A549 (cell line): ENCODE results near the gene GCG. TPM values are rescaled to one million over a fixed set of nuclear protein-coding genes. Genes with fewer than 3 reads are reported as not detected.

Experiments used
- ATAC-seq, 2 experiments: fragments of 200-7000 bp in 1 of 2; fragments of >200 bp in 1 of 2; cut with Nextera tagmentation in 1 of 2; cut with Tn5 transposase in 1 of 2; 3 replicates each; pipeline versions ENCODE4 v1.8.0 to v1.9.1; 2018 to 2020; ENCODE audit warnings: mild to moderate bottlenecking in 1 of 2, moderate library complexity in 1 of 2
- CTCF ChIA-PET: fragments of 300-600 bp; sonication (Branson Sonifier 250); formaldehyde crosslinking; extraction: SDS; loops from one replicate; lab custom pipeline; 2021; ENCODE audit warnings: antibody characterized with exemption, inconsistent platforms; lab: Yijun Ruan, JAX
- POLR2A ChIA-PET: fragments of 350-600 bp; formaldehyde crosslinking; extraction: SDS; loops from one replicate; lab custom pipeline; 2021; ENCODE audit warnings: antibody characterized with exemption, inconsistent platforms; lab: Yijun Ruan, JAX
- DNase-seq, 2 experiments: peaks; one replicate each; pipeline versions ENCODE4 v3.0.0 to v3.0.0-alpha.2; 2011 to 2016; ENCODE audit warnings: low read depth in 1 of 2, low spot score in 1 of 2
- FAIRE-seq: peaks from 2 replicates; lab custom pipeline; 2011; peaks lifted over from hg19 to GRCh38; lab: Jason Lieb, UNC
- H3K27ac ChIP-seq, 2 experiments: fragments of >200 bp; sonication (Bioruptor Twin); formaldehyde crosslinking; 3 replicates each; pipeline ENCODE4 v1.5.1; 2016 to 2017
- H3K4me1 ChIP-seq: fragments of >200 bp; sonication (Bioruptor Twin); formaldehyde crosslinking; 3 replicates; pipeline ENCODE4 v1.6.1; 2016
- H3K4me2 ChIP-seq: fragments of >200 bp; sonication (Bioruptor Twin); formaldehyde crosslinking; 3 replicates; pipeline ENCODE4 v1.6.1; 2016
- H3K4me3 ChIP-seq: fragments of >200 bp; sonication (Bioruptor Twin); formaldehyde crosslinking; 3 replicates; pipeline ENCODE4 v1.5.1; 2016
- H3K9me3 ChIP-seq: fragments of >200 bp; sonication (Bioruptor Twin); formaldehyde crosslinking; 3 replicates; pipeline ENCODE4 v1.6.1; 2016
- ATOH8 ChIP-seq: fragments of 250-450 bp; sonication (Bioruptor Pico); IDR thresholded peaks from 2 replicates; pipeline ENCODE4 v1.5.0; 2020; ENCODE audit warnings: low read depth, mild to moderate bottlenecking, moderate library complexity
- BCL3 ChIP-seq: fragments of >200 bp; sonication (Bioruptor Twin); formaldehyde crosslinking; IDR thresholded peaks from 3 replicates; pipeline ENCODE4 v1.6.1; 2016
- CHD4 ChIP-seq: fragments of 200-600 bp; sonication (generic); IDR thresholded peaks from 2 replicates; pipeline ENCODE4 v1.6.1; 2016; ENCODE audit warnings: antibody characterized with exemption, mild to moderate bottlenecking, borderline replicate concordance
- CTCF ChIP-seq: fragments of >200 bp; sonication (Bioruptor Twin); formaldehyde crosslinking; IDR thresholded peaks from 3 replicates; pipeline ENCODE4 v1.5.1; 2016
- E2F6 ChIP-seq: IDR thresholded peaks from 2 replicates; pipeline ENCODE4 v1.6.1; 2012; ENCODE audit warnings: low read depth, borderline replicate concordance
- EHF ChIP-seq: fragments of 250-450 bp; sonication (Bioruptor Pico); IDR thresholded peaks from 2 replicates; pipeline ENCODE4 v1.5.0; 2020; ENCODE audit warnings: mild to moderate bottlenecking
- EHMT2 ChIP-seq: fragments of 200-600 bp; sonication (generic); IDR thresholded peaks from 2 replicates; pipeline ENCODE4 v1.6.1; 2016; ENCODE audit warnings: antibody characterized with exemption, low read depth, mild to moderate bottlenecking, moderate library complexity
- EP300 ChIP-seq, 2 experiments: fragments of >200 bp; sonication (Bioruptor Twin); formaldehyde crosslinking; IDR thresholded peaks; 2 replicates in 1 of 2; 3 replicates in 1 of 2; pipeline ENCODE4 v1.6.1; 2016 to 2017
- ESRRA ChIP-seq: fragments of 150-350 bp; IDR thresholded peaks from 2 replicates; pipeline ENCODE4 v1.6.1; 2014; ENCODE audit warnings: mild to moderate bottlenecking, low read length, borderline replicate concordance
- FOSB ChIP-seq: fragments of 250-450 bp; sonication (Bioruptor Pico); IDR thresholded peaks from 2 replicates; pipeline ENCODE4 v1.5.0; 2020; ENCODE audit warnings: mild to moderate bottlenecking, moderate library complexity
- FOSL2 ChIP-seq, 2 experiments: fragments of 450-650 bp in 1 of 2; fragments of >200 bp in 1 of 2; sonication (Bioruptor Twin) in 1 of 2; formaldehyde crosslinking; IDR thresholded peaks; 2 replicates each; pipeline versions ENCODE4 v1.5.0 to v1.6.1; 2016 to 2020; ENCODE audit warnings: mild to moderate bottlenecking in 1 of 2, moderate library complexity in 1 of 2
- FOXS1 ChIP-seq: fragments of 250-450 bp; sonication (Bioruptor Pico); IDR thresholded peaks from 2 replicates; pipeline ENCODE4 v1.5.0; 2020; ENCODE audit warnings: mild to moderate bottlenecking, moderate library complexity
- GATA3 ChIP-seq: IDR thresholded peaks from 2 replicates; pipeline ENCODE4 v1.6.1; 2012; ENCODE audit warnings: borderline replicate concordance
- HOXA7 ChIP-seq: fragments of 250-450 bp; sonication (Bioruptor Pico); IDR thresholded peaks from 2 replicates; pipeline ENCODE4 v1.5.0; 2020; ENCODE audit warnings: mild to moderate bottlenecking, moderate library complexity
- HOXB5 ChIP-seq: fragments of 250-450 bp; sonication (Bioruptor Pico); IDR thresholded peaks from 2 replicates; pipeline ENCODE4 v1.5.0; 2020; ENCODE audit warnings: mild to moderate bottlenecking, moderate library complexity
- JUNB ChIP-seq: fragments of >200 bp; sonication (Bioruptor Twin); formaldehyde crosslinking; IDR thresholded peaks from 2 replicates; pipeline ENCODE4 v1.6.1; 2016
- KDM5A ChIP-seq: fragments of 200-600 bp; sonication (generic); IDR thresholded peaks from 2 replicates; pipeline ENCODE4 v1.6.1; 2016; ENCODE audit warnings: antibody characterized with exemption, mild to moderate bottlenecking
- MAFK ChIP-seq: fragments of 450-650 bp; IDR thresholded peaks from 2 replicates; pipeline ENCODE4 v1.6.1; 2014; ENCODE audit not compliant: partially characterized antibody
- MAX ChIP-seq: IDR thresholded peaks from 2 replicates; pipeline ENCODE4 v1.6.1; 2012
- MAZ ChIP-seq: fragments of 150-350 bp; IDR thresholded peaks from 2 replicates; pipeline ENCODE4 v1.6.1; 2014; ENCODE audit warnings: antibody characterized with exemption, low read depth, low read length, borderline replicate concordance
- NPAS2 ChIP-seq: fragments of 250-450 bp; sonication (Bioruptor Pico); IDR thresholded peaks from 2 replicates; pipeline ENCODE4 v1.8.0; 2022; ENCODE audit warnings: mild to moderate bottlenecking, moderate library complexity, borderline replicate concordance
- NR3C1 ChIP-seq: fragments of >200 bp; sonication (Bioruptor Twin); formaldehyde crosslinking; IDR thresholded peaks from 3 replicates; pipeline ENCODE4 v1.6.1; 2017
- PBX3 ChIP-seq: IDR thresholded peaks from 2 replicates; pipeline ENCODE4 v1.6.1; 2012
- RNF2 ChIP-seq: fragments of 200-600 bp; sonication (generic); IDR thresholded peaks from 2 replicates; pipeline ENCODE4 v1.6.1; 2016; ENCODE audit warnings: low read depth, mild to moderate bottlenecking, antibody characterized with exemption, moderate library complexity, borderline replicate concordance
- SMC3 ChIP-seq: fragments of >200 bp; sonication (Bioruptor Twin); formaldehyde crosslinking; IDR thresholded peaks from 3 replicates; pipeline ENCODE4 v1.6.1; 2018; ENCODE audit warnings: inconsistent platforms
- SREBF2 ChIP-seq: fragments of 450-650 bp; IDR thresholded peaks from 2 replicates; pipeline ENCODE4 v1.6.1; 2014; ENCODE audit warnings: mild to moderate bottlenecking, moderate library complexity
- TP53 ChIP-seq: fragments of 250-450 bp; sonication (Bioruptor Pico); IDR thresholded peaks from 2 replicates; pipeline ENCODE4 v1.5.0; 2021; ENCODE audit warnings: mild to moderate bottlenecking, moderate library complexity
- ZFP36 ChIP-seq: fragments of 450-650 bp; IDR thresholded peaks from 2 replicates; pipeline ENCODE4 v1.6.1; 2014; ENCODE audit warnings: borderline replicate concordance; ENCODE audit not compliant: partially characterized antibody
- WGBS: methylation state at CpG from one replicate; pipeline ENCODE4 v1.1.6; 2017; ENCODE audit errors: missing lambda C conversion rate; 5-methylcytosine and 5-hydroxymethylcytosine counted together
- polyA plus RNA-seq, 4 experiments: library from polyadenylated mRNA; depleted of rRNA in 3 of 4; stranded (reverse); fragments of >200 nt; fragmentation: RNase III in 1 of 4; extraction: RNeasy Plus Mini Kit Qiagen cat#74134 plus additional on column Dnase treatment in 1 of 4; gene quantifications; 2 replicates in 3 of 4; 3 replicates in 1 of 4; pipeline ENCODE4 v1.2.3, GENCODE V29; 2011 to 2017

Gene GCG
- polyA plus RNA-seq, 2 of the 4 experiments (the other 2 are of a cell fraction) = not detected

- no peak overlapping the region for H3K27ac ChIP-seq
- WGBS = 40% methylated on average over 4 of the region's 4 CpGs
- POLR2A ChIA-PET = no interaction called here
- H3K9me3 ChIP-seq = no peaks in the 10 kb centered on the region
- H3K4me3 ChIP-seq = no peak overlapping the region
- ATAC-seq (no peak), DNase-seq (no peak), FAIRE-seq (no peak)
- CTCF ChIA-PET = interaction anchor here (0.8 kb wide), 1 partner anchor 13 kb away, joined by 5 read pairs; no protein-coding TSS in a partner anchor
- TF ChIP-seq KDM5A (no peak), ATOH8 (CRISPR knock-in tag) (no peak), MAFK (no peak), NPAS2 (no peak), SREBF2 (no peak), PBX3 (no peak), HOXA7 (no peak), RNF2 (no peak), EHF (CRISPR knock-in tag) (no peak), FOXS1 (no peak), EP300 (IDR thresholded peaks at IDR 0.05) (no peak), MAX (no peak), FOSB (CRISPR knock-in tag) (no peak), JUNB (no peak), FOSL2 (IDR thresholded peaks at IDR 0.05) (no peak), FOSL2 (CRISPR knock-in tag; IDR thresholded peaks at IDR 0.05) (no peak)
- no peak overlapping the region for H3K4me2 ChIP-seq
- no peaks in the 10 kb centered on the region for H3K4me1 ChIP-seq
Measured at GRCh38 chr2:162166745-162167144, 14.7 kb upstream of the GCG start.

GRCh38 chr2:162166174-162166573 is 14.1 kb upstream of the GCG start:
- CTCF ChIA-PET = interaction anchor here (0.8 to 1.4 kb wide), 2 partner anchors 11 to 13 kb away, joined by 3 to 5 read pairs; no protein-coding TSS in a partner anchor
- POLR2A ChIA-PET = no interaction called here
- no peak for ATAC-seq

GRCh38 chr2:162164802-162165201 is 12.8 kb upstream of the GCG start:
- FAIRE-seq (no peak), ATAC-seq (no peak)
- no peak overlapping the region for H3K4me2 ChIP-seq

More at GRCh38 chr2:162166174-162166573, 14.1 kb upstream of the GCG start:
- no peaks in the 10 kb centered on the region for H3K4me1 ChIP-seq
- no peak for TF ChIP-seq TP53 (CRISPR knock-in tag)
- TF ChIP-seq NR3C1 = no peak
- TF ChIP-seq FOXS1 = no peak
- no peak for TF ChIP-seq MAZ
- TF ChIP-seq E2F6 = no peak
- TF ChIP-seq SREBF2 = no peak
- TF ChIP-seq SMC3 = no peak
- TF ChIP-seq, all 56 proteins: peak for 0
- Histone ChIP-seq H3K9me3 (no peaks in the 10 kb centered on the region), H3K27ac (no peak overlapping the region), H3K4me2 (no peak overlapping the region), H3K4me3 (no peak overlapping the region)
- FAIRE-seq (no peak), DNase-seq (no peak)

More at GRCh38 chr2:162164802-162165201, 12.8 kb upstream of the GCG start:
- Histone ChIP-seq H3K4me3 (no peak overlapping the region), H3K4me1 (no peaks in the 10 kb centered on the region), H3K27ac (no peak overlapping the region), H3K9me3 (no peaks in the 10 kb centered on the region)
- no peak for DNase-seq
- no peak for TF ChIP-seq ZFP36
- TF ChIP-seq GATA3 = no peak
- no peak for TF ChIP-seq CTCF
- no peak for TF ChIP-seq EHMT2
- no peak for TF ChIP-seq HOXB5 (CRISPR knock-in tag)
- no peak for TF ChIP-seq CHD4
- no peak for TF ChIP-seq BCL3
- TF ChIP-seq NPAS2 = no peak
- TF ChIP-seq ESRRA = no peak
- POLR2A ChIA-PET = no interaction called here
- WGBS = 44% methylated on average over 2 of the region's 2 CpGs
- CTCF ChIA-PET = interaction anchor here (1.4 kb wide), 1 partner anchor 9 kb away, joined by 3 read pairs; no protein-coding TSS in a partner anchor
